Caco-2 (cell line): Measurements from ENCODE around the gene MYLK3. TPM values are rescaled to one million over a fixed set of nuclear protein-coding genes. Genes with fewer than 3 reads are reported as not detected.

Source experiments
- BruUV-seq: library from RNA; stranded (reverse); fragments of 400-500 nt; replicated peaks from 2 replicates; lab custom pipeline; 2021; lab: Mats Ljungman, UMichigan
- CTCF ChIA-PET: fragments of 300-600 bp; sonication (Branson Sonifier 250); formaldehyde crosslinking; loops from one replicate; lab custom pipeline; 2022; ENCODE audit warnings: antibody characterized with exemption; lab: Charles Lee
- POLR2A ChIA-PET: fragments of 300-600 bp; sonication (Branson Sonifier 250); formaldehyde crosslinking; loops from one replicate; lab custom pipeline; 2022; ENCODE audit warnings: antibody characterized with exemption; lab: Charles Lee
- DNase-seq, 2 experiments: peaks; one replicate each; pipeline versions ENCODE4 v3.0.0 to v3.0.0-alpha.2; 2020 to 2022
- H3K27me3 ChIP-seq: replicated peaks from 2 replicates; pipeline ENCODE4 v1.6.0; 2011; ENCODE audit warnings: low read length; ENCODE audit not compliant: control insufficient read depth, insufficient read depth
- H3K36me3 ChIP-seq: 2 replicates; pipeline ENCODE4 v1.5.1; 2011; ENCODE audit warnings: low read length; ENCODE audit not compliant: control insufficient read depth, insufficient read depth
- H3K4me1 ChIP-seq: fragments of 250-450 bp; sonication (Bioruptor Pico); 2 replicates; pipeline ENCODE4 v1.5.1; 2020; ENCODE audit warnings: mild to moderate bottlenecking
- H3K4me3 ChIP-seq: 2 replicates; pipeline ENCODE4 v1.5.1; 2011; ENCODE audit warnings: low read depth, mild to moderate bottlenecking, control low read depth, low read length
- H3K9me3 ChIP-seq: fragments of 250-450 bp; sonication (Bioruptor Pico); 2 replicates; pipeline ENCODE4 v1.5.1; 2020; ENCODE audit warnings: mild to moderate bottlenecking, moderate library complexity
- H3K27ac Mint-ChIP-seq: one replicate; pipeline ENCODE4 v1.8.0; 2022; ENCODE audit warnings: mixed read lengths; ENCODE audit not compliant: unreplicated experiment
- H3K27me3 Mint-ChIP-seq: one replicate; pipeline ENCODE4 v1.8.0; 2022; ENCODE audit warnings: mixed read lengths; ENCODE audit not compliant: insufficient read depth, unreplicated experiment
- H3K36me3 Mint-ChIP-seq: one replicate; pipeline ENCODE4 v1.8.0; 2022; ENCODE audit warnings: mild to moderate bottlenecking, mixed read lengths; ENCODE audit not compliant: insufficient read depth, unreplicated experiment
- H3K4me1 Mint-ChIP-seq: one replicate; pipeline ENCODE4 v1.8.0; 2022; ENCODE audit warnings: low read depth, mixed read lengths; ENCODE audit not compliant: unreplicated experiment
- H3K4me3 Mint-ChIP-seq: one replicate; pipeline ENCODE4 v1.8.0; 2022; ENCODE audit warnings: mild to moderate bottlenecking, moderate library complexity, mixed read lengths; ENCODE audit not compliant: unreplicated experiment
- H3K9me3 Mint-ChIP-seq: one replicate; pipeline ENCODE4 v1.8.0; 2022; ENCODE audit warnings: mixed read lengths; ENCODE audit not compliant: unreplicated experiment
- intact Hi-C: fragments of 100-400 bp; cut with micrococcal nuclease; formaldehyde crosslinking; loops from one replicate; pipeline ENCODE4 v1.10.0; 2022; ENCODE audit not compliant: unreplicated experiment
- total RNA-seq: library from RNA; stranded (reverse); gene quantifications from 2 replicates; pipeline ENCODE4 v1.2.3, GENCODE V29; 2022
- TF ChIP-seq, protein P1 (sequence below), 2 experiments: fragments of 200-600 bp in 1 of 2; IDR thresholded peaks; 1 replicate in 1 of 2; 2 replicates in 1 of 2; pipeline versions ENCODE4 v1.5.1 to v1.8.0; 2011 to 2022; ENCODE audit warnings: antibody characterized with exemption in 1 of 2, control low read depth in 1 of 2, inconsistent platforms in 1 of 2, low read depth in 1 of 2, low read length in 1 of 2, mild to moderate bottlenecking in 1 of 2, moderate library complexity in 1 of 2; ENCODE audit not compliant: insufficient read depth in 1 of 2, severe bottlenecking in 1 of 2, unreplicated experiment in 1 of 2

Gene MYLK3
- total RNA-seq, 1 experiment from 2014 or later, result 1.2 TPM

DNA sequence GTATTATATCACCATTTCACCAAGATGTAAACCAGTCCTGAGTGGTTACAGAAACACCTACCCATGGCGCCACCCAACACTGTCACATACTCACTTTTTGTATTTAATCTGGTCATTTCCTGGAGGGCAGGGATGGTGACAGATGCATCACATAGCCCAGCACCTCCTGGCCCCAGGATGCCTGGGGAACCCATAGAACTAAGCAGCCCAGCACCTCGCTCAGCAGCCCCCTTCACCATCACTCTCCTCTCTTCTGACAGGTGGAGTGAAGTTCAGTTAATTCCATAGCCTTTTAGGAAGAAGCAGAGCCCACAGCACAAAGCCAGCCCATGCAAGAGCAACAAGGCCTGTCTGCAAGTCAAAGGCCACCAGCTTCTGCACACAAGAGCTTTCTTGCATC is 27.5 kb downstream of the MYLK3 start:
- Mint-ChIP-seq H3K4me1 (no peaks in the 10 kb centered on the region), H3K9me3 (peaks cover 2% of the 10 kb centered on the region), H3K27me3 (no peaks in the 10 kb centered on the region), H3K27ac (no peak overlapping the region), H3K4me3 (no peak overlapping the region), H3K36me3 (no peaks in the 10 kb centered on the region)
- DNase-seq, result no peak
- TF ChIP-seq, protein P1, sequence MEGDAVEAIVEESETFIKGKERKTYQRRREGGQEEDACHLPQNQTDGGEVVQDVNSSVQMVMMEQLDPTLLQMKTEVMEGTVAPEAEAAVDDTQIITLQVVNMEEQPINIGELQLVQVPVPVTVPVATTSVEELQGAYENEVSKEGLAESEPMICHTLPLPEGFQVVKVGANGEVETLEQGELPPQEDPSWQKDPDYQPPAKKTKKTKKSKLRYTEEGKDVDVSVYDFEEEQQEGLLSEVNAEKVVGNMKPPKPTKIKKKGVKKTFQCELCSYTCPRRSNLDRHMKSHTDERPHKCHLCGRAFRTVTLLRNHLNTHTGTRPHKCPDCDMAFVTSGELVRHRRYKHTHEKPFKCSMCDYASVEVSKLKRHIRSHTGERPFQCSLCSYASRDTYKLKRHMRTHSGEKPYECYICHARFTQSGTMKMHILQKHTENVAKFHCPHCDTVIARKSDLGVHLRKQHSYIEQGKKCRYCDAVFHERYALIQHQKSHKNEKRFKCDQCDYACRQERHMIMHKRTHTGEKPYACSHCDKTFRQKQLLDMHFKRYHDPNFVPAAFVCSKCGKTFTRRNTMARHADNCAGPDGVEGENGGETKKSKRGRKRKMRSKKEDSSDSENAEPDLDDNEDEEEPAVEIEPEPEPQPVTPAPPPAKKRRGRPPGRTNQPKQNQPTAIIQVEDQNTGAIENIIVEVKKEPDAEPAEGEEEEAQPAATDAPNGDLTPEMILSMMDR (IDR thresholded peaks at IDR 0.05; ENCODE audit: insufficient read depth in 1 of 2, low read depth in 1 of 2, low read length in 1 of 2, severe bottlenecking in 1 of 2, unreplicated experiment in 1 of 2), result no peak
- H3K4me3 ChIP-seq, result no peak overlapping the region
- no peaks in the 10 kb centered on the region for H3K27me3 ChIP-seq
- H3K4me1 ChIP-seq, result no peaks in the 10 kb centered on the region
- BruUV-seq, result no TSS peak
- no peaks in the 10 kb centered on the region for H3K36me3 ChIP-seq
- no peaks in the 10 kb centered on the region; the same call in 1 of the 2 replicates for H3K9me3 ChIP-seq
- intact Hi-C loops, result no loop called here
- ChIA-PET POLR2A (no interaction called here), CTCF (no interaction called here)

DNA sequence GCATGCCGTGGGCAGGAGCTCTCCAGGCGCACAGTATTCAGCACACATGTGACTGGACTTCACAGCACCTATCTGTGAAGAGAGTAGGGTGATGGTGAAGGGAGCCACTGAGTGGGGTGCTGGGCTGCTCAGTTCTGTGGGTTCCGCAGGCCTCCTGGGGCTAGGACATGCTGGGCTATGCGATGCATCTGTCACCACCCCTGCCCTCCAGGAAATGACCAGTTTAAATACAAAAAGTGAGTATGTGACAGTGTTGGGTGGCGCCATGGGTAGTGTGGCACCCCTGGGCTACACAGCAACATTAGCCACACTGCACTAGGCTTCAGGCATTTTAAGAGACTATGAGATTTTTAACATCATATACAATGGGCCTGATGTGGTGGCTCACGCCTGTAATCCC is 28.6 kb downstream of the MYLK3 start:
- no peak for DNase-seq
- intact Hi-C loops, result no loop called here
- no TSS peak for BruUV-seq

DNA sequence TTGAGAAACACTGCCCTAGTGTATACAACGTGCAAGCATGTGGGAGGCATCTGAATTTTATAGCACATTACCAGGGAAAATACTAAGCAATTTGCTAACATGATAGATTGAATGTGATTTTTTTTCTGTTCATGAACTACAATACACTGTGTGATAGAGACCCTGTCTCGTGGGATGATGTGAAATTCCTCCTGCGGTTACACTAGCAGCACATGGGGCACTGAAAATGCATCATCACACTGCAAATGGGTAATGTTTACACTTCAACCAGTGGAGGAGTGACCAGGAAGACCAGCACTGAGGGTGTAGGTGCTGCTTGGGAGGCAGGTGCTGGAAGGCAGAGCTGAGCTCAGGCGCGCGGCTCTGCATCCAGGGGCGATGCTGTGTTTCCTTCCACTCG is 29.9 kb downstream of the MYLK3 start:
- TF ChIP-seq, protein P1 (IDR thresholded peaks at IDR 0.05; ENCODE audit: insufficient read depth in 1 of 2, low read depth in 1 of 2, low read length in 1 of 2, severe bottlenecking in 1 of 2, unreplicated experiment in 1 of 2), result no peak
- no peak overlapping the region for H3K27ac Mint-ChIP-seq
- Histone ChIP-seq H3K4me1 (no peaks in the 10 kb centered on the region), H3K4me3 (no peak overlapping the region), H3K27me3 (no peaks in the 10 kb centered on the region), H3K36me3 (no peaks in the 10 kb centered on the region), H3K9me3 (no peaks in the 10 kb centered on the region)
- no TSS peak for BruUV-seq
- H3K27me3 Mint-ChIP-seq, result no peaks in the 10 kb centered on the region
- H3K4me1 Mint-ChIP-seq, result no peaks in the 10 kb centered on the region
- CTCF ChIA-PET, result no interaction called here
- no peaks in the 10 kb centered on the region for H3K9me3 Mint-ChIP-seq
- no peak for DNase-seq
- POLR2A ChIA-PET, result no interaction called here
- H3K36me3 Mint-ChIP-seq, result no peaks in the 10 kb centered on the region
- intact Hi-C loops, result no loop called here
- no peak overlapping the region for H3K4me3 Mint-ChIP-seq

More for the DNA sequence above, 28.6 kb downstream of the MYLK3 start:
- H3K27me3 ChIP-seq, result no peaks in the 10 kb centered on the region
- TF ChIP-seq, protein P1 (IDR thresholded peaks at IDR 0.05; ENCODE audit: insufficient read depth in 1 of 2, low read depth in 1 of 2, low read length in 1 of 2, severe bottlenecking in 1 of 2, unreplicated experiment in 1 of 2), result no peak
- no peaks in the 10 kb centered on the region for H3K36me3 ChIP-seq
- Mint-ChIP-seq H3K27me3 (no peaks in the 10 kb centered on the region), H3K4me3 (no peak overlapping the region), H3K27ac (no peak overlapping the region), H3K4me1 (no peaks in the 10 kb centered on the region), H3K9me3 (no peaks in the 10 kb centered on the region), H3K36me3 (no peaks in the 10 kb centered on the region)
- POLR2A ChIA-PET, result no interaction called here
- no peaks in the 10 kb centered on the region for H3K4me1 ChIP-seq
- H3K9me3 ChIP-seq, result no peaks in the 10 kb centered on the region; the same call in 1 of the 2 replicates
- CTCF ChIA-PET, result no interaction called here
- H3K4me3 ChIP-seq, result no peak overlapping the region
